Occipital lobe (tissue), 2 donors: ENCODE measurements around the gene C2. TPM values are rescaled to one million over a fixed set of nuclear protein-coding genes. Genes with fewer than 3 reads are reported as not detected.

ENCODE experiments used
- DNase-seq: peaks from one replicate; lab custom pipeline; 2025; lab: John Stamatoyannopoulos, UW
- total RNA-seq: library from RNA; depleted of rRNA; stranded (reverse); fragments of >200 nt; gene quantifications from one replicate; pipeline ENCODE4 v1.2.3, GENCODE V29; 2014

C2 gene
- total RNA-seq, 1 donor from 2014 or later: 4.7 TPM

- DNase-seq: no peak
Observed at GRCh38 chr6:31954511-31954910, 27.0 kb downstream of the C2 start.

- DNase-seq: no peak
Observed at GRCh38 chr6:31956796-31957195, 29.3 kb downstream of the C2 start.

- no peak for DNase-seq
Observed at GRCh38 chr6:31958412-31958740, 30.9 kb downstream of the C2 start.

GRCh38 chr6:31958741-31959739, 31.5 kb downstream of the C2 start, which contains the start of the genes NELFE and SKIC2:
NELFE (minus strand) TSS chr6:31958971; CDS start chr6:31958446, 525 bp downstream.
SKIC2 (plus strand) TSS chr6:31959175; CDS start chr6:31959193, 18 bp downstream.
- DNase-seq: peak; percentile 97

DNA sequence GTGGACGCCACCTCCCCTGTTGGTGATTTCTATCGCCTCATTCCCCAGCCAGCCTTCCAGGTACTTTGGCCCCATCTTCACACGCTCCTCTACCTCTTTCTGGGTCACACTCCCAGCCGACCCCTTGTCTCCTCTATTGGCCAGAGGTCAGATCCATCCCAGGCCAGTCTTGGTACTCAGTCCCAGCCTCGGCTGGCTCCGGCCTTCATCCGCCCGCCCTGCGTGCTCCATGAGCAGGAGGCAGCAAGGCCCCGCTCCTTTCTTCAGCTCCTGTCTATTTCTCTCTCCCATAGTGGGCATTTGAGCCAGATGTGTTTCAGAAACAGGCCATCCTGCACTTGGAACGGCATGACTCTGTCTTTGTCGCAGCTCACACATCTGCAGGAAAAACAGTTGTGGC, 34.1 kb downstream of the C2 start:
- DNase-seq: no peak

DNA sequence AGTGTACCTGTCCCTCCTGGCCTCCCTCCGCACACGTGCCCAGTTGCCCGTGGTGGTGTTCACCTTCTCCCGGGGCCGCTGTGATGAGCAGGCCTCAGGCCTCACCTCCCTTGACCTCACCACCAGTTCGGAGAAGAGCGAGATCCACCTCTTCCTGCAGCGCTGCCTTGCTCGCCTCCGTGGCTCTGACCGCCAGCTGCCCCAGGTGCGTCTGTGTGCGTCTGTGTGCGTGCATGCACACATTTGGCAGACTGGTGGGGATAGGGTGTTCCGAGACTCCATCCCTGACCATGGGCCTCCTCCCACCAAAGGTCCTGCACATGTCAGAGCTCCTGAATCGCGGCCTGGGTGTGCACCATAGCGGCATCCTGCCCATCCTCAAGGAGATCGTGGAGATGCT, 36.4 kb downstream of the C2 start:
- DNase-seq: no peak

DNA sequence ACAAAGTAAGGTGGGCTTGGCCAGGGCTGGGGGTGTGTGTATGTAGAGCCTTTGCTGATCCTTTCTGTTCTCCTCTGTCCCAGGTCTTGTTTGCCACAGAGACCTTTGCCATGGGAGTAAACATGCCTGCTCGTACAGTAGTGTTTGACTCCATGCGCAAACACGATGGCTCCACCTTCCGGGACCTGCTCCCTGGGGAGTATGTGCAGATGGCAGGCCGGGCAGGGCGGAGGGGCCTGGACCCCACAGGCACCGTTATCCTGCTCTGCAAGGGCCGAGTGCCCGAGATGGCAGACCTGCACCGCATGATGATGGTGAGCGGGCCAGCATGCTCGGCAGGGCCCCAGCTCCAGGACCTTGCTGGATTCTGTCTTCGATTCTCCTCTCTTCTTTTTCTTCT, 38.2 kb downstream of the C2 start:
- no peak for DNase-seq

- DNase-seq: no peak
Observed at GRCh38 chr6:31966506-31966905, 39.0 kb downstream of the C2 start.

GRCh38 chr6:31966997-31967925, 39.7 kb downstream of the C2 start:
- DNase-seq: no peak

DNA sequence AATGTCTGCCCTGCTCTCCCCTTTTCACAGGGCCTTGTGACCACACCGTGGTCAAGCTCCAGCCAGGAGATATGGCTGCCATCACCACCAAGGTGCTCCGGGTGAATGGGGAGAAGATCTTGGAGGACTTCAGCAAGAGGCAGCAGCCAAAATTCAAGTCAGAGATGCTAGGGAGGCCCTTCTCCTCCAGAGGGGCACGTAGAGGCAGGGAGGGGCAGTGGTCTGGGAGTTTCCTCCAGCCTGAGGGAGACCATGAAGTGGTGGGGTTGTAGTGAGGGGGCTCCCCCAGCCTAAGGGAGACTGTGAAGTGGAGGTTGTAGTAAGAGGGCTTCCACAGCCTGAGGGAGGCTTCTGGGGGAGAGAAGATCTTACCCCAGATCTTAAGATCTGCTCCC, 40.4 kb downstream of the C2 start:
- DNase-seq: no peak

DNA sequence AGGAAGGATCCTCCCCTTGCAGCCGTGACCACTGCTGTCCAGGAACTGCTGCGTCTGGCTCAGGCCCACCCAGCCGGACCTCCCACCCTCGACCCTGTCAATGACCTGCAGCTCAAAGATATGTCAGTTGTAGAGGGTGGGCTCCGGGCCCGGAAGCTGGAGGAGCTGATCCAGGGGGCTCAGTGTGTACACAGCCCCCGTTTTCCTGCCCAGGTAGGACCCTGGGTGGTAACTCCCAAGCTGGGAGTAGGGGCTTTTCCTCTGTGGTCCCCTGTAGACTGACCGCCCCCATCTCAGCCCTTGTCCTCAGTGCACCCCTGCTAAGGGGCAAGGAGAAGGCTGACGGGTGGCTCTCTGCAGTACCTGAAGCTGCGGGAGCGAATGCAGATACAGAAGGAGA, 40.8 kb downstream of the C2 start:
- no peak for DNase-seq

DNA sequence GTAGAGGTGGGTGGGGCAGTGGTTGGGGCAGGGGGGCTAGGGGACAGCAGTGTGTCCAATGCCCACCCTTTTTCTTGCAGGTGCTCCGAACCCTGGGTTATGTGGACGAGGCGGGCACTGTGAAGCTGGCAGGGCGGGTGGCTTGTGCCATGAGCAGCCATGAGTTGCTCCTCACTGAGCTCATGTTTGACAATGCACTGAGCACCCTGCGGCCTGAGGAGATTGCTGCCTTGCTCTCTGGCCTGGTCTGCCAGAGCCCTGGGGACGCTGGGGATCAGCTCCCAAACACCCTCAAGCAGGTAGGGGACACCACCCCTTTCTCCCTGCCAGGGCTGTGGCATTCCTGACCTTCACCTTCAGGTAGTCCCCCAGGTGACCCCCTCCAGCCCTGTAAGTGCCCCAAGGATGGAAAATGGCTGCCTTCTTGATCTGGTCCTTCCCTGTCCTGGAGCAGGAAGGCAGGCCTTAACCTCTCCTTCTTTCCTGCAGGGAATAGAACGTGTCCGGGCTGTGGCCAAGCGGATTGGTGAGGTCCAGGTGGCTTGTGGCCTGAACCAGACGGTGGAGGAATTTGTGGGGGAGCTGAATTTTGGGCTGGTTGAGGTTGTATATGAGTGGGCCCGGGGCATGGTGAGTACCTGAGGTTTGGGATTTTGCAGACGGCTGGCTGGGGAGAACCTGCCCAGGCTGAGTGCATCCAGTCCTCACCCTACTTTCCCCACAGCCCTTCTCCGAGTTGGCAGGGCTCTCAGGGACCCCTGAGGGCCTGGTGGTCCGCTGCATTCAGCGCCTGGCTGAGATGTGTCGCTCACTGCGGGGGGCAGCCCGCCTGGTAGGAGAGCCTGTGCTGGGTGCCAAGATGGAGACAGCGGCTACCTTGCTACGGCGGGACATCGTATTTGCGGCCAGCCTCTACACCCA, 41.5 kb downstream of the C2 start:
- DNase-seq: no peak

GRCh38 chr6:31969712-31970603, 42.4 kb downstream of the C2 start:
- DNase-seq: no peak

DNA sequence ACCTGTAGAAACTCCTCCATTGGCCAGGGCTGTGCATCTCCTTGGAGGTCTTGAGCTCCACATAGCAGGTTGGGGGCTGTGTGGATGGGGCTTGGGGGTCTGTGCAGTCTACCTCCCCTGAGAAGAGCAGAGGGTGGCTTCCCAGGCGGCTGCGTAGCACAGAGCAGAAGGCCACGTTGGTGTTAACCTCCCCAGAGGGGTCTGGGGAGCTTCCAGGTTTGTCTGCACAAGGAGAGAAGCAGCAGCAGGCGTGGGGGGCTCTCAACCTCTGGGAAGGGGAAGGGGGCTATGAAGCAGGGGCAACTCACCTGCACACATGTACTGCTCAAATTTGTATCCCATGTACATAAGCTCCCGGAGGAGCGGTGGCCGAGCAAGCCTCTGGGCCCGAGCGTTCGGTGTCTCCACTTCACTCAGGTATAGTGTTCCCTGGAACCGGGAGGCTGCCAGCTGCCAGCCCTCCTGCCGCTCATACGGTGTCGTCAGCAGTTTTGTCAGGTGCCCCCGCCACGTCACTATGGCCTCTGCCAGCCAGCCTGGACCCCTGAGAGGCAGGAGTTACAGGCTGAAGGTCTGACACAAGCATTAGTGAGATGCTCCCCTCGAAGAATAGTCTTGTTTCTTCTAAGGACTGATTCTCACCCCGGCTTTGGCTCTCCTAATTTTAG, 43.2 kb downstream of the C2 start:
- DNase-seq: no peak

DNA sequence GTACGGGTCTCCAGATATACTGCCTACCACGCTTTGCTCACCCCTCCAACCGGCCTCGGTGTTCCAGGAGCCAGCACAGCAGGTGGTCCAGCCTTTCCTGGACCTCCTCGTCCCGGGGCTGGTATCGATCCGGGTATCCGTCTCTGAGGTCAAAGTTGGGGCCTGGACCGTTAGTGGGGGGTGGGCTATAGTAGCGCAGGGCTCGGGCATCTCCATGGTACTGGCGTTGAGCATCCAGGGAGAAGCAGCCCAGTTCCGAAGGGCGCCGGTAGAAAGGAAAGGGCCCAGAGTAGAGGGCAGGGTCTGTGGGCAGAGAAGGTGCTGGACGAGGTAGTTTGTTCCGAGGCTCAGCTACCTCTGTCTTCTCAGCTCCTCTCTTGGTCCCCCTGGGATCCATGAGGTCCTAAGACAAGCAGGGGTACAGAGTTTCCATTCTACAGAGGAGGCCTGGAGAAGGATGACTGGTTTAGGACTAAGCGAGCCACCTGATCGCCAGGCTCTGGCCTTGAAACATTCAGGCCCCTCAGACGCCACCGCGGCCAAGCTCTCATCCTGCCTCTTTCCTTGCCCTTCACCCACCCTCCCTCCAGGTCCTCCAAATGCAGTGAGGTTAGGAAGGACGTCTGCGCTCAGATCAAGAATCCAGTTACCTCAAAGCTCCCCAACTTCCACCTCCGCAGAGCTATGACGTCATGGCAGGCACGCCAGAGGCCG, 43.9 kb downstream of the C2 start:
- DNase-seq: no peak

- DNase-seq: peak; percentile 94
Observed at GRCh38 chr6:31971993-31972708, 44.6 kb downstream of the C2 start, which contains the start of gene DXO. DXO (minus strand) TSS chr6:31972138; CDS start chr6:31971675, 463 bp downstream.

GRCh38 chr6:31972709-31973350, 45.3 kb downstream of the C2 start:
- DNase-seq: no peak
